NOMO-1 treated with DMSO at 0.1 percent for 48 hours (cell line): Measurements from ENCODE around the gene KCNN3.

ENCODE experiments used
- DNase-seq: peaks from one replicate; lab custom pipeline; 2025; ENCODE audit not compliant: unreplicated experiment; lab: John Stamatoyannopoulos, UW

The KCNN3 gene

DNA sequence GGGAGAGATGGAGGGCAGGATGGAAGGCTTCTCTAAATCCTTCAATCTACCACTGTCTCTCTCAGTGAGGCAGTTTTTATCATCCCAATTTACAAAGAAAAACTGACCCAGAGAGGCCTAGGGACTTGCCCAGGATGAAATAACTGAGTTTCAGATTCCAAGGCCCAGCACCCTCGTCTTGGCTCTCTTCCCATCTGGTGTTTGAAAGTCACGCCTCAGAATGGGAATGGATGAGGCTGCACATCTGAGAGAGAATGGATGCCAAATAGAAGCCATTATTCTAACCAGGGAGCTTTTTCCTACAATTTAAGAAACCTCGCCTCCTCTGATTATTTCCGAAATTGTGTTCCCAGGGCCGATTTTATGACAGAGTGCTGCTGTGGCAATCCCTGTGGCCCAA, 10.6 kb upstream of the KCNN3 start:
- DNase-seq: no peak

DNA sequence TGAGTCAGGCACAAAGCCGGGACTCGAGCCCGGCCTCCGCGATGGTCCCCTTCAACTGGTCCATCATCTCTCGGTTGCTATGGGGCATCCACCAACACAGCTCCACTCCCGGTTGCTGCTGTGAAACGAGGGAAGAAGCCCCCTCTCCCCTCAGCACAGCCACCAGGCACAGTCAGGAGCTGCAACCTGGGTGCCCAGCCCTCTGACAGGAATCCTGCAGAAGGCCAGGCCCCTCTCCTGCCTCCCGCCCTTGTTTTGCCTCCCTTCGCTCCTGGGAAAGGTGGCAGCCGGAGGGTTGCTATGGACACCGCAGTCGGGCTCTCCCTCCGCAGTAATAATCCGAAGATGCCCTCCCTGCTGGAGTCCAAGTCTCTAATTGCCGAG, 8.9 kb upstream of the KCNN3 start:
- no peak for DNase-seq

DNA sequence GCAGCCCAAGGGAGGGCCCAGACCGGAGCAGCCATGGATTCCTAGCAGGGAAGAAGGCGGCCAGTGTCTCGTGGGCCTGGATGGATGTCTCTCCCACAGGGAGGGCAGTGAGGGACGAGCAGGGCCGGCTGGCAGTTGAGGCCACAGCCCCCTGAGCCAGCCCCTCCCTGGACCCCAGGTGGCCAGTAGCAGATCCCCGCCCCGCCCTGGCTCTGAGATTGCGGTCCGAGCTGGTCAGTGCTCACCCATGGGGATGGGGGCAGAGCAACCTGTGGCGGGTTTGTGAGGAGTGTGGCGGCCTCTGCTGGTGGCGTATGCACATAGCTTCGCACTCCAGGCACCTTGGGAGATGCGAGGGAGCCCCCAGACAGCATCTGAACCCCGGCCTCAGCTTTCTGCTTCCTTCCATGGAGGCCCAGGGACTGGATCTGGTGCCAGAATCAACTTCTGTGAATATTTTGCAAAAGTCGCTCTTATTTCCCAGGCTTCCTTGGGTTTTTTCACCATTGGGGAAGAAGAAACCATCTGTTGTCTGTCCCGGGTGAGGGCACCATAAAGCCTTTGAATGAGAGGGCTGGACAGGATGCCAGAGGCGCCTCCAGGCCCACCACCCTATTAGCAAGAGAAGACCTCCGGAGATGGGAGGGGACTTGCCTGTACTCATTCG, 8.4 kb upstream of the KCNN3 start:
- DNase-seq: peak; percentile 33

DNA sequence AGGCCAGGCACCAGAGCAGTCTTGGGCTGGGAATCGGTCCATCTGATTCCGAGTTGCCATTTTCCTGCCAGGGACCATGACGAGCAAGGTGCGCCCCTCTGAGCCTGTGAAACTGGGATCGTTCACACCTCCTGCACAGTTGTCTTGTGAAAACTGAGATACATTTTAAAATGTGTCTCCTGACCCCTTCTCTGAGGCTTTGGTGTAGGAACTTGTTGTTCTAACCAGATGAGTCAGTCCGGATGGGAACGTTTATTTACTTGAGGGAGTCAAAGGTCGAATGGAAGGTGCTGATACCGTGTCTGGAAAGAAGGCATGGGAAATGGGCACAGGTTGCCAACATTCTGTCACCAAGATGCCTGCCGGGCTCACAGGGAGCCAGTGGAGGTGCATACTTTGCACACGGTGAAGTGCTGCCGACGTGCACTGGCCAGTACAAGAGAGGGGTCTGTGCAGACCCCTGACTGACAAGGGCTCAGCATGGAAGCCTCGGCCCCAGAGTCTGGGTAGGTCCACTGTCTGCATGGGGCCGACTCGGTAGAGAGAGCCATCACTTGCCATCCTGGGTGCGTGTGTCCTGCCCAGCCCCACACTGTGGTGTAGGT, 7.4 kb upstream of the KCNN3 start:
- DNase-seq: no peak

DNA sequence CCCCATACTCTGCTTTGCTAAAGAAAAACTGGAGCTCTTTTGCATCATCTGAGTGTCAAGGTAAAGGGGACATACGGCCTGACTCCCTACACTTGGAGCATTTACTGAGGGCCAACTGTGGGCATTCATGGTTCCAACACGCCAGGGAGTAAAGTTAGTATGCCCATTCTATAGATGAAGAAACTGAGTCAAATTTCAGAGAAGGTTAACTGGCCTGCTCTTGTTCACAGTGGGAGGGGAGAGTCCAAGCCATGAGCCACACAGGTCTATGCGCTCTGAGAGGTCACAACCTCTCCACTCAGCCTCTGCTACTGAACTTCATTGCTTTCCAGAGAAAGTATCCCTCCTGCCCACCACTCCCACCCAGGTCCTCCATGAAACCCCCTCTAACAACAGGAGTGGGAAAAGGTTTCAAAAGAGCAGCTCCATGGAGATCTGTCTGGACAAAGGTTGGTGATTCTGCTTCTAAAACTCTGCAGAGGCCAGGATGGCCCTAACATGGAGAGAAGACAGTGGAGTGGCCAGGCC, 6.8 kb upstream of the KCNN3 start:
- no peak for DNase-seq

DNA sequence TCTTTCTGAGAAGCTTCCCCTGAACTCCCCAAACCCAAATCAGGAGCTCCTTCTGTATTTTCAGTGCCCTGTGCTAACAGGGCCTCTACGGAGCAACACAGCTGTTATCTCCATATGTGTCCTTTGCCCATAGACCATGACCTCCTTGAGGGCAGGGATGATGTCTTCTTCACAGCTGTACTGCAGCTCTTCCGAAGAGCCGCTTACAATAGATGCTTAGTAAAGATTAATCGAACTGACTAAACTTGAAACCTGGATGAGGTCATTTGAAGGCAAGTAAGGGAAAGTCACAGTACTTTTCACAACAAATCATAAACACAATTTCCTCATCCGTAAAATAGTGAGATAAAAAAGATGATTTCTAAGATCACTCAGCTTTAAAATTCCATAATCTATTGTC, 4.4 kb upstream of the KCNN3 start:
- no peak for DNase-seq

DNA sequence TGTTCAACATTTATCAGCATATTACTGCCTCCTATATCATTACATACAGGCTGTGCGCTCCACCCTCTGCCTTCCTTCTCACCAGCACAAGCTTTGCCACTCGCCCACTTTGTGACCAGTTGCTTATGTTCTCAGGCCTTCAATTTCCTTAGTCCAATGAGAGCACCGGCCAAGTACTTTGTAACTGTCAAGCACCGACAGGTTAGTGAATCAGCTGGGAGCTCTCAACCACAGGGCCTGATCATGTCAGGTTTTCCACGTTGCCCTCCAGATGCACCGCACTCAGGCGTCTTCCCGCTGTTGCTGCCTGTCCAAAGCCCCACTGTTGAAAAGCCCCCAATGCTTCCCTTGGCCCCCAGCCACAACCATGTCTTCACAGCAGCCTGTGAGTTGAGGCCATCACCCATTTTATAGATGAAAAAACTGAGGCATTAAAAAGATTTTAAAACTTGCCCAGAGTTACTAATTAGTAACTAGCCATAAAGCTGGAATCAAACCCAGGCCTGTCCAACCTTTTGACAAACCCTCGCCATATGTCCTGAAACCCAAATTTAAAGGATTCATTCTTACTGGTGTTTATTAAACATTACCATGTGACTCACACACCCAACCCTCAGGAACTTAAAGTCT, 3.4 kb upstream of the KCNN3 start:
- DNase-seq: no peak

DNA sequence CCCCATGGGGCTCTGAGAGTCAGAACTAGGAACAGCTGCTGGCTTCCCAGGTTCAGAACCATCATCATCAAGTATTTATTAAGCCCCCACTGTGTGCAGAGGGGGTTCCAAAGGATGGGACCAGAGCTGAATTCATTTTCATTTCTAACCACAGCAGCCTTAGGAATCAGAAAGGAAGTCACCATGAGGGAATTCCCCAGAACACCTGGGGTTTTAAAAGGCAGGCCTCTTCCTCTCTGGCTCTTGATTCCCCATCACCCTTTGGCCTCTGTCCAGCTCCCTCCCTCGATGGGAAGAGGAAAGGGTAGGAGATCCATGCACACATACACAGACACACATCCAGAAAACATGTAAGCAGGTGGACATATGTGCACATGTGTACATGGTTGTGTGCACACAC, 1.3 kb upstream of the KCNN3 start:
- no peak for DNase-seq

DNA sequence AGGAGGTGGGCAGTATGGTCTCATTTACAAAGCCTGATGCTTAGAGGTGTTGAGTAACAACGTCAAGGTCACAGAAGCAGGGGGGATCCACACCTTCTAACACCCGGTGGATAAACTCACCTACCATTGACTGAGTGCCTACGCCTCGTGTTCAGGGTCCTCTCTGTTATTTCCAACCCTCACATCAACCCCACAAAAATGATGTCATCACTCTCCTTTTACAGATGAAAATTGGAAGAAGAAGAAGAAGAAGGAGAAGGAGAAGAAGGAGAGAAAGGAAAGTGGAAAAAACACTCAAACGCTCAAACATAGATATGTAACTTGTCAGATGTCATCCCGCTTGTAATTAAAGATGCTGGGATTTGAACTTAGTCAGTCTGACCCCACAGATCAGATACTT, 653 bp upstream of the KCNN3 start:
- DNase-seq: no peak

DNA sequence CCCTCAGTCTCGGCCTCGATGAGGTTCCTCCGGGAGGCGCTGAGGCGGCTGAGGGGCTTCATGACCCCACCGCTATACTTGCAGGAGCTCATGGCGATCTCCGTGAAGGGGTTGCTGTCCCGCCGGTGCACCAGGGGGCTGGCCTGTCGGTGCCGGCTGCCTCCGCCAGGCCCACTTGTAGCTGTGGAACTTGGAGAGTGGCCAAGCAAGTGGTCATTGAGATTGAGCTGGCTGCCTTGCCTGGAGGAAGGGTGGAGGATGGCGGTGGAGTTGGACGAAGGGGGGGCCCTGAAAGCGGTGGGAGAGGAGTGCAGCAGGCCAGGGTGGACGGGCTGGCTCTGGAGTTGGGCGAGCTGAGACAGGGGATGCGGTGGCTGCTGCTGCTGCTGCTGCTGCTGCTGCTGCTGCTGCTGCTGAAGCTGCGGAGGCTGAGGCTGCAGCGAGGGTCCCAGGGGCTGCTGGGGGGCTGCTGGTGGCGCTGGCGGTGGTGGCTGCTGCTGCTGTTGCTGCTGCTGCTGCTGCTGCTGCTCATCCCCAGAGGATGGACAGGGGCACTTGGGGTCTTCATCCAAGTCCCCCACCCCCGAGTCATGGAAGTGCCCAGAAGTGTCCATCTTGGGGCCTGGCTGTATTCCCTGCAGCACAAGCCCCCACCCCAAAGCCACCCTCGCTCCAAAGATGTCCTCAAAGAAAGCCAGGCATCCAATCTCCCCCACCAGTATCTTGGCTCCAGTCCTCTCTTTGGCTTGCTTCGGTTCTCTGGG, 548 bp downstream of the KCNN3 start:
- no peak for DNase-seq

DNA sequence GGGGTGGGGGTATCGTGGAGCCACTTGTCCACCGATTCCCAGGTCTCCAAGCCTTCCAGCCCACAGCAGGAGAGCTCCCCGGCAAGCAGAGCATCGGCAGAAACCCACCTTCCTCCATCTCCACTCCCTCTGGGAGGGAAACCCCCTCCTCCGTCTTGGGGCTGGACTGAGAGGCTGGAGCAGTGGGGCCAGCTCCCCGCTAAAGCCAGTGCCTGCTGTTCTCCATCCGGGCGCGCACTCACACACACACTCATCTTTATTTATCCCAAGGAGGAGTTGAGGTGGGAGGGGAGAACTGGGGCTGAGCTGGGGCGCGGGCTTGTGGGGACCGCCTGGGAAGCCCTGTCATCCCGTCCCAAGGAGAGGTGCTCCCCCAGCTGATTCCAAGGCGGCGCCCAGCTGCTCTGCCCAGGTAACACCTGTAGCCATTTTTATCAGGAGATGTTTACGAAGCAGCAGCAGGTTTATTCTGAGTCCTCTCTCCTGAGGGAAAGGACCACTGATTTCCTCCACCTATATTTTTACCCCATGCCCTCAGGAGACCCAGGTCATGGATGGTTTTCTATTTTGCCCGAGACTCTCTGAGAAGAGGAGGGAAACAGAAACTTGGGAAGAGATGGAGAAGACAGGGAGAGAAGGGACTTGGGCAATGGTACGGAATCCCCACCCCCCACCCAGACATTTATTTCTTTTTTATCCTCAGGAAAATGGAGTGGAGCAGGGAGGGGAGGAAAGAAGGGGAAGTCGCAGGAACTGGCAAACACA, 2.1 kb downstream of the KCNN3 start:
- DNase-seq: peak; percentile 13

DNA sequence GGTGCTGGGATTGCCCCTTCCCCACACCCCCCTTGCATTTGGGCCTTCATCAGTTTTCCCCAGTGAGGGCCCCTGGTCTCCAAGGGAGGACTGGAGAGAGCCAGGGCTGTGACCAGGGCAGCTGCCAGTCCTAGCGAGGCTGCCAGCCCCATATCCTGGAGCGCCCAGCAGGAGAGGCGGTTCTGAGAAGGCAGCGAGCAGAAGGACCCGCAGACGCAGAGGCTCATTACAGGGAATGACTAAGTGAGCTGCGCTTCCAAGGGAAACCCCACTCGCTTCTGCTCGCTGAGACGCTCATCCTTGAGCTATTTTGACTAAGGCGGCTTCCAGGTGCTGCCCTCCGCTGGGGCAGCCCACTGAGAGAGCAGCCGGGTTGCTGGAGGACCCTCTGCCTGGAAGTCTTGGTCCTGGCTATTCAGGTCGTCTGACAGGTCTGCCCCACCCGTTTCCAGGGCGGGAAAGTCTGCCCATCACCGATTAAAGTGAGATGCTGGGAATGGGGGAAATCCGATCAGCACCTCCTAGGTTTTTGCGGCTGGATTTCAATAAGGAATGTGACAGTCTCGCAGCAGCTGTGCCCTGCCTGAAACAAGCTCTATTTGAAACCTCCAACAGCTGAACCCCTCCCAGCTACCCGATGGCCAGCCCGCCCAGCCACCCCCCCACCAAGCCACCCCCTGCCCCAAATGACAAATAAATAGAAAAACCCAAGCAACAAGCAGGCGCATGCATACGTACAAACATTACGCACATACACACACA, 2.8 kb downstream of the KCNN3 start:
- DNase-seq: no peak

DNA sequence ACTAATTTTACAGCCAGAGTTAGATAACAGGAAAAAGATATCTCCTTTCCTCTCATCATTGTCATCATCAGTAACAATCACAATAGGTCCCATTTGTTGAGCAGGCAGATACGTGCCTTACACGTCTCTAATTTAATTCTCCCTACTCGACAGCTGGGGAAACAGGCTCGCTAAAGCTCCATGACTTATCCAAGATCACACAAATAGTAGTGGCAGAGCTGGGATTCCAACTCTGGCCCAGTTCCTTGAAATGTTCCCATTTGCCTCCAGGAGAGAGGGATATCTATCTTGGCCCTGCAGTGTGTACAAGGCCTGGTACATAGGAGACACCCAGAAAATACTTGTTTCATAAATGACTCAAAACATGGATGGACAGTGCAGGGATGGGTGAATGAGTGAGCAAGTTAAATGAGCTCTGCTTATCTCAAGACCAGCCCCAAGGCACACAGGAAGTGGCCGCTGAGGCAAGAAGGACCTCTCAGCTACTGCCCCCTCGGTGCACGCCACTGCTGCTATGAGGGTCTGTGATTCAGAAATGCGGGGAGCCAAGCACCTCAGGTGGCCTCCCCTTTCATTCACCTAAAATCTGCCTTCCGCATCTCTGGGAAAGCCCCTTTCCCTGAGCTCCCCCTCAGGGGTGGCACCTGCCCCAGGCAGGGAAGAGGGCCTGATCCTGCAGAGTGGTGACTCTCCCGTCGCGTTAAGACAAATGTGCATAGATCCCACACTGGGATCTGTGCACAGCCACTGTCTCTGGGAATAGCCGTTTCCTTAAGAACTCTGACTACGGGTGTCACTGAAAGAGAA, 3.6 kb downstream of the KCNN3 start:
- DNase-seq: no peak

DNA sequence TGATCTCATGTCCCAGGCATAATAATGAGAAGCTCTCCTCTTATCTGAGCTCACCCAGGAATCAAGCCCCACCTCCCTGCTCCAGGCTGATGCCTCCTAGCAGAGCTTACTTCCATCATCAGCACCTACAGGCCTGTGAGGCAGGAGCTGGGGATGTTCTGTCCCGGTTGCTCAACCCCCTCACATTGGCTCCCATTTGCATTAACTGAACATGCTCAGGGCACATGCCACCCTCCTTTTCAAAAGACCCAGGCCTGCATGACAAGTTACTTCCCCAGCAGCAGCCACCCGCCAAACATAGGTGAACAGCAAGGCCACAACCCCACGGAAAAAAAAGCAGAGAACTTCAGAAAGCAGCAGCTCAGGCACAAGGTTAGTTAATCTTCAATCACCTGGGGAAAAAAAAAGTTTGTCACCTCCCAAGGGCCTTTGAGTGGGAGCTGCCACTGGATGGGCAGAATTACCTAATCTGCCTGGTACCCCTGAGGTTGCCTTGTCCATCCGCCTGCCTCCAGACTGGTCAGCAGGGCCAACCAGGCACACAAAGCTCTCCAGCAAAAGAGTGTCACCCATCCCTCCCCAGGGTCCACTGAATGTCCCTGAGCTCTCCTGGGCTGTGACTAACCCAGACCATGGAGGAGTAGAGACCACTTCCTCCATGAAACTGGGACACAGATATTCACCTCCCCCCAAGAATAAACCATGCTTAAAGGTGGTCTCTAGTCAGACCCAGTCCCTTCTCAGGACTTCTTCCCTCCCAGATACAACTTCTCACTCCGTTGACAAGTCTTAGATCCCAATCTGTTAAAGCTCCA, 4.4 kb downstream of the KCNN3 start:
- DNase-seq: no peak

DNA sequence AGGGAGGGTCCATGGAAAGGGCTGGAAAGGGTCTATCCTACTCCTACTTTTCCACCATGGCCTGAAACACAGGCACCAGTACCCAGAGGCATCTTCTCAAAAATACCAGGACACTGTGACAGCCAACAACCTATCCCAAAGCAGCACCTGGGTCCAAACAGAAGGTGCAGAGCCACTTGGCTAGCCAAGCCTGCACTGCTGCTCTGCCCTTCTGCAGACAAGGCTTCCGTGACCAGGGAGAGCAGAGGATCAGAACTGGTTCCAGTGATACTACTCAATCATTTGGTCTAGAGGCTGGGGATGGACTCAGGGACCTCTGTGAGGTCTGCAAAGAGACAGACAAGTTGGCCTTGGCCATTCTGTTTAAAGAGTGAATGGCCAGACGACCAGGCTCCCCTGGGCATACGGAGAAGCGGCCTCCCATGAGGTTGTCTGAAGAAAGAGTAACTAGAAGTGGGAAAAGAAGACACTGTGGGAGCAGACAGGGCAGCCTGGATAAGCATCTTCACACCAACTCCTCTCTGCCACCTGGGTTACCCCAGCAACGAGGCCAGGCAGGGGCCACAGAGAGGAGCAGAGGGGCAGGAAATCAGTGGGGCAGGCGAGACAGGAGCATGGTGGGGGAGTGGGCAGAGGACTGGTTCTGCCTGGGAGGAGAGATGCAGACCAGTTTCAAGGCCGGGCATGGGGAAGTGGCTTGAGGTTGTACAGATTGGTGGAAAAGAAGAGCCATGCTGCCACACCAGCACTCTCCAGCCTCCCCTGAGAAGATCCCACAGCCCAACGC, 5.7 kb downstream of the KCNN3 start:
- DNase-seq: no peak

DNA sequence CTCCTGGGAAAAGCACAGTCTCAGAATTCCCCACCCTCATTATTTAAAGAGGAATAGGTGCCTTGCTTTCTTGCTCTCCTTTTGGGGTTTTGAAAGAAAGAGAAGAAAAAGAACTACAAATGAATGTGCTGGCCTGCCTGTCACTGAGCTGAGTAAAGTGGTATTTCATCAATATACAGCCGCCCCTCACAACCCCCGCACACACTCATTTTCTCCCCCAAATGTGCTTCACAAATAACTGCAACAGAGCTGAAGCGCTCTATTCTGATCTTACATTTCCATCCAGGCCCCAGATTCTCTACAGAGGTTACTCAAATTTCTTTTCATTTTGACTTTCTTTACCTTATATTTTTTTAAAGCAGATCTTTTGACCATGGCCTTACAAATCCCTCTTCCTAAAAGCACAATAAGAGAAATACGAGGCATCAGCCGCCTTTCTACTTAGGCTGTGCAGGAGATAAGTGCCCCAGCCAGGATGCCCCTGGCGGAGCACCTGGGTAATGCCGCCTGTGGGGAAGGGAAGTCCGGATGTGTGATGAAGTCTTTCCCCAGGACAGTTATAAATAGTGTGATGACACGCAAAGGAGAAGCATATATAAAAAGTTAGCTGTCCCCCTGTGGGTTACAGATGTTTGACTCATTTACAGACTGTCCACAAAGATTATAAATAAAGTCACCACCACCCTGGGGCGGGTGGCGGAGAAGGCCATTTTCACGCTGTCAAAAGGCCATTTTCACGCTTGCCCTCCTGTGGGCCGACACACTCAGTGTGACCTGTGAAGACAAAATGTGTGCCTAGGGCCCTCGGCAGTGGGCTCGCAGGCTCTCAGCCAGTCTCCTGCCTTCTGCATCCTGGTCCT, 6.5 kb downstream of the KCNN3 start:
- DNase-seq: peak; percentile 87

DNA sequence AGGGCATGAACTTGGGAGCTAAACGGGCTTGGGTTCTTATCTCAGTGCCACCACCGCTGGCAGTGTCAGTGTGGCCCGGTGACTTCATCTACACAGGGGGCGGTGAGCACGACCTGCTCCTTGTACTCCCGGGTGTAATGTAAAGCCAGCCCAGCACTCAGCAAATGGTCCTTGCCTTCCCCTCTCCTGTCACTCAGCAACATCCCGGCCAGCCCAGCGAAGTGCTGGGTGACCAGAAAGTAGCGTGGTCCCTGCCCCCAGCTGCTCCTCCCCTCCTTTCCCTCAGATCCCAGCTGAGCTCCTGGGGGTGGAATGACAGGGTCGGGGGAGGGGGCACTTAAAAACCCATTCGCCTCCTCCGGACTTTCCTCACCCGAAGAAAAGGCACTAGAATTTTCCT, 7.2 kb downstream of the KCNN3 start:
- no peak for DNase-seq
